Germinal center (tissue), 1 donor: ENCODE measurements around the gene FANCG.

Experiments used
- DNase-seq: peaks from one replicate; pipeline ENCODE4 v3.0.0; 2012; ENCODE audit warnings: mixed read lengths, low spot score

Gene FANCG

DNA sequence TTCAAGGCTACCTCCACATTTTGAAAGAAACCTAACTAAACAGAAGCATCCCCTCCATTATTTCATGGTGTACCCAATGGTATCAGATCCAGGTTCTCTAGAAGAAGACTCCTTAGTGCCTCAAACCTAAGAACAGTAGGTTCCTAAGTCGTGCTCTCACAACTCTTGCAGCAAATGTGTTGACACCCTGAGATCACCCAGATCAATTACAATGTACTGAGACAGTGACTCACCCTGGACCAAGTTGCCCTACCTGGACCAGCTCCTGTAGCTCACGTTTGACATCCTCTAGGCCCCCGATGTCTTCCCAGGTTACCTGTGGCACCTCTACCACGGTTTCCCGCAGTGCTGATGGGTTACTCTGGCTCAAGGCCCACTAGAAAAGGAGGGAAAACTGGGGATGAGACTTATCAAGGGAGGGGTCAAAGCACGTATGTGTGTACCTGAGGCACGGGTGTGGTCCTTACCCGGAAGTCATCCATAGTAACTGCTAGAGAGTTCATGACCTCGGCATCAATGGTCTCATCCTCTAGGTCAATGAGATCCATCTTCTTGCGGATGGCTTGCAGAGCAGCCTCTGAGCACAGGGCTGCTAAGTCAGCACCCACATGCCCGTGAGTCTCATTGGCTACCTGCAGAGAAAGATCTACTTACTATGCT, 19.1 kb downstream of the FANCG start:
- no peak for DNase-seq

DNA sequence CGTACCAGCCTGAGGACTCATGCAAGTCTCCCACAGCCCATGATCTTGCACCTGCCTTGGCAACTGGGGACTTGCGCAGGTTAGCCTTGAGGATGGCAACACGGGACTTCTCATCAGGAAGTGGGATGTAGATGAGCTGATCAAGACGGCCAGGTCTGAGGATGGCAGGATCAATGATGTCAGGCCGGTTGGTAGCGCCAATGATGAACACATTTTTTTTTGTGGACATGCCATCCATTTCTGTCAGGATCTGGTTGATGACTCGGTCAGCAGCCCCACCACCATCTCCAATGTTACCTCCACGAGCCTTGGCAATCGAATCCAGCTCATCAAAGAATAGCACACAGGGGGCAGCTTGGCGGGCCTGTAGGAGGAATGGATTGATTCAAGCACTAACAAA, 20.3 kb downstream of the FANCG start:
- DNase-seq, result no peak

DNA sequence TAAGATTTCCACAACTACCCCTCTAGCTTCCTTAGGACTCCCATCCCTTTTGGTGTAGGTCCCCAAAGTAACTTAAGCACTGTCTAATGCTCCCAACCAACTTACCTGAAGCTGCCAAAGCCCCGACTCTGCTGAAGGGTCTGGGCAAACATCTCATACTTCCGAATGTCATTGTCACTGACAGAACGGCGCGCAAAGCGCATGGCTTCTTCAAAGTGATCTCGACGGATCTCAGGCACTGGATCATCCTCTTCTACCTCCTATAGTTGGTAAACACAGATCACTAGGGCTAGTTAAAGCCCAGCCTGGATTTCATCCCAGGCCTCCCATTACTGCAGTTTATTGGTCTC, 22.5 kb downstream of the FANCG start:
- no peak for DNase-seq

DNA sequence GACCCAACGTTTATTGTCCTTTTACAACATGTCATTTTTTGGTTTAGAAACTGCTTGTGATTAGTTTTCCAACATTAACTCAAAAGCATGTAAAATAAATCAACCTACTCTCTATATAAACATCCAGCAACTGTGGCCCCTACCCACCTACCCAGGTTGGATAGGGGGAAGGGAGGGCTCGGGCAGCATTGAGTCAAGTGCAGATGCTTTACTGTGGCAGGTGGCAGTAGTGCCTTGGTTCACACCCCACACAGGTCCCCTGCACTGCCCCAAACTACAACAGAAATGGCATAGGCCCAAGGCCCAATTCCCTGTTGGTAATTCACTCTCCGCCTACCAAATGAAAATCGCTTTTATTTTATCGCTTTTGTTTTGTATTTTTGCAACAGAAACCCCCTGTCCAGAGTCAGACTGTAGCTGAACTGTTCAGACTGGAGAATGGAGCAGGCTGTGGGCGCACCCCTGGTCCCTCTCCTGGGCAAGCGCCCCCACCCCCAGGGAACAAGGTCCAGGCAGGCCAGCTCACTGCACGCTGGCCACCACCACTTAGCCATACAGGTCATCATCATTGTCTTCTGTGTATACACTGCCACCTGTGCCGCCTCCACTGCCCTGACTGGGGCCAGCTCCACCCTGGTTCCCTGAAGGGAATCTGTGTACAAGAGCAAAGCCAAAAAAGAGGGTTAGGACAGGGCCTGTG, 23.0 kb downstream of the FANCG start:
- DNase-seq, result no peak

DNA sequence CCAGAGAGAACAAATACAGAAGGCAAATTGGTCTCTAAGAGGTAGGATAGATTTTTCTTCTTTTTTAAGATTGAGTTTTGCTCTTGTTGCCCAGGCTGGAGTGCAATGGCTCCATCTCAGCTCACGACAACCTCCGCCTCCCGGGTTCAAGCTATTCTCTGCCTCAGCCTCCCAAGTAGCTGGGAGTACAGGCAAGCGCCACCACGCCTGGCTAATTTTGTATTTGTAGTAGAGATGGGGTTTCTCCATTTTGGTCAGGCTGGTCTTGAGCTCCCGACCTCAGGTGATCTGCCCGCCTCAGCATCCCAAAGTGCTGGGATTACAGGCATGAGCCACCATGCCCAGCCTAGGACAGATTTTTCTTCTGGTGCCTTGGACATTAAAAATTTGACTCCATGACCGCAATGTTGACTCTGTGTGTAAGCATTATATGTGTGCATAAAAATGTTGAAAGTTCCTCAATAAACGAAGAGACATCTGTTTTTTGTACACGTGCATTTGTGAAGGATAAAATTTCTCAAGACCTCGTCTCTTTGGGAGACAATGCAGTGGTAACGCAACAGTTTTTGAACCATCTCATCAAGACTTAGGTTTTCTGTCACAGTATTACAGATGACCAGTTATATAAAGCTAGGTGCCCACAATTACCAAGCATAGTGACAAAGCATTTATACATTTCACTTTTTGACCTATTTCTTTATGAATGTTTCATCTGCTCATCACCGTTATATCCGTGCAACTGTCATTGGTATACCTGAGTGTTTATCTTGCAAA, 24.7 kb downstream of the FANCG start:
- no peak for DNase-seq

DNA sequence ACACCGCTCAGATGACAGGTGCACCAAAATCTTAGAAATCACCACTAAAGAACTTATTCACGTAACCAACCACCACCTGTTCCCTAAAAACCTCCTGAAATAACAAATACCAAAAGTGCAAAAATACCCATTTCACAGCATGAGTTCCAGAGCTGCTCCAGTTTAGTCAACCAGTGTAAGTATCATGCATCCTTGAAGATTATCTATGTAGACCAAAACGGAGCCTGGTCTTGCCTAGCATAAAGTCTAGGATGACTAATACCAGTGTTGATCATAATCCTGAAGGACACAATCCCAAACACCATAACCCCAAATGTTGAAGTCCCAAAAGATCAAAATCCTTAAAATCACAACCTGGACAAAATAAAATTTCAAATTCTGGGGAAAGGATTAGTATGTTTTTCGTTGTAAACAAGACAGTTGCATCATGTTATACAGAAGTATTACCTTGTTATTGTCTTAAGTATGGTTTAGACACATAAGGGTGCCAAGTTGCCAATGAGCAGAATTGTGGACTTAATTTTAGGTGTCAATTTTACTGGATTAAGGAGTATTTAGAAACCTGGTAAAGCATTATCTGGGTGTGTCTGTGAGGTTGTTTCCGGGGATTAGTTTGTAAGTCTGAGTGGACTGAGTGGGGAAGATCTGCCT, 25.4 kb downstream of the FANCG start:
- DNase-seq, result no peak

DNA sequence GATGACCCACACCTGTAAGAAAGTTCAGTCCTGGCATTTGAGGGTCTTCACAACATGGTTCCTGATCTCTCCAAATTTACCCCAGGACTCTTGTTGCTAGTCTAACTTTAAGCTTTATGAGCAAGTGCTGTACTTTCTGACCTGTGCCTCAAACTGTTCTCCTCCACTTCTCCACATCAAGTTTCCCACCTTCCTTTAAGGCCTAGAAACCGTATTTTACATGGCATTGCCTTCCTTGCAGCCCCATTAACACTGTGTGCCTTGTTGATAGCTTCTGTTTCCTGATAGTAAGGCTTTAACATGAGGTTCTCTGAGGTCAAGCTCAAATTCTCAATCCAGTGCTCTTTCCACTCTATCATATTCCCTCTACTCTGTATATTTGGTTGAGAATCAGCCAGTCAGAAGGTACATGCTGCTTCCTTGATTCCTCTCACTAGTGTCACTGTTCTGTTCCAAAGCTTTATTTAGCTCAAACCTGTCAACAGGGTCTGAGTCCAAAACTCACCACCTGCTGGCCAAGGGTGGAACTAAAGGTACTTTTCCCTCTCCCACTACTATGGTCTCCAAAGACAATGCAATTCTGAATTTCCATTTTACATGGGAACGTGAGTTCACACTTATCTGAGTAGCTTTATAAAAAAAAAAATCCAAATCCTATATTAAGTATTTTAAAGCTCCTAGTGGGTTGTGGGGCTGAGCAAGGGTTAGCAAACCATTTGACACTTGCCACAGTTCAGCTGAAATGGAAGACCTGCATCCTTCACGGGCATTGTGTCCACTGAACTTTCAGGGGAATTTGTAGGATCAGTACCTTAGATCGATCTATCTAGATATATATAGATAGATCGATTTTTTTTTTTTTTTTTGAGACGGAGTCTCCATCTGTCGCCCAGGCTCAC, 28.4 kb downstream of the FANCG start:
- DNase-seq, result peak; percentile 61

DNA sequence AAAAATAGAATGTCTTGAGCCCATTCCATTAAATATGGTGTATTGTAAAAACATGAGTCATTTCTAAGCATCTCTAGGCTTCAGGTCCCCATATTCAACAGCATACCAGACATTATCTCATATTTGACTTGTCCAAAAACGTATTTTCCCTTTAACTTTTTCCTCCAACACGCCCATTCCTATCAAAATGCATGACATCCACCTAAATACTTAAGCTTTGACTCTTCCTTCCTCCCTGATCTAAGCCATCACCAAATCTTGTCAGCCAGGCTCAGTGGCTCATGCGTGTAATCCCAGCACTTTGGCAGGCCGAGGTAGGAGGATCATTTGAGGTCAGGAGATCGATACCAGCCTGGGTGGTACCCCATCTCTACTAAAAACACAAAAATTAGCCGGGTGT, 31.2 kb downstream of the FANCG start:
- no peak for DNase-seq

DNA sequence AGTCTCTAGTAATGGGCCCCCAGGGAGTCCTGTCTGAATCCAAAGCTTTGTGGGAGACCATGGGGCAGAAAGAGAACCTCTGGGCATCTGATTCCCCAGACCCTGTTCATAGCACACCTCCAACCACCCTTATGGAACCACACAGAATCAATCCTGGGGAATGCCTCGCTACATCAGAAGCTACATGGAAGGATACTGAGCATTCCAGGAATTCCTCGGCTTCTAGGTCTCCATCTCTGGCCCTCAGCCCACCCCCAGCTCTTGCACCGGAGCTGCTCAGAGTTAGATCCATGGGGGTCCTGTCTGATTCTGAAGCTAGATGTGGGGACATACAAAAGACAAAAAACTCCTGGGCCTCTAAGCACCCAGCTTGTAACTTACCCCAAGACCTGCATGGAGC, 35.7 kb downstream of the FANCG start:
- no peak for DNase-seq

DNA sequence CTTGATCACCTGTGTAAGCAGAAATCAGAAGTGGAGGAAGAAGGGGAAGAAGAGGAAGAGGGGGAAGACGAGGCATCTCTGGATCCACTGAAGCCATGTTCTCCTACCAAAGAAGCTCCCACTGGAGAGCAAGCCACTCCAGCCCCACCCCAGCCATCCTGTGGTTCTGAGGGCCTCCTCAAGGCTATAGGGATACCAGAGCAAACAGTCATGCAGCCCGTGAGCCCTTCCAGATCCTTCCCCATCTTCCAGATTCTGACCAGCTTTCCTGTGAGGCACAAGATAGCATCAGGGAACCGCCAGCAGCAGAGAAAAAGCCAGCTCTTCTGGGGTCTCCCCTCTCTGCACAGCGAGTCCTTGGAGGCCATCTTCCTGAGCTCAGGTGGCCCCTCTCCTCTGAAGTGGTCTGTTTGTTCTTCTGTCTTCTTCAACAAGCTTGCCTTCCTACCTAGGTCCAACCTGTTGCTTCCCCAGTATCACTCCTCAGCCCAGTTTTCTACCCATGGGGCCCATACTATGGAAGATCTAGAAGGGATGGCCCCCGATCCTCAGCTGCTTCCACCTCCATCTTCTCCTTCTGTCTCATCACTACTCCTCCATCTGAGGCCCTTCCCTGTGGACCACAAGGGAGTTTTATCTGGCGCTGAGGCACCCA, 36.7 kb downstream of the FANCG start:
- no peak for DNase-seq

DNA sequence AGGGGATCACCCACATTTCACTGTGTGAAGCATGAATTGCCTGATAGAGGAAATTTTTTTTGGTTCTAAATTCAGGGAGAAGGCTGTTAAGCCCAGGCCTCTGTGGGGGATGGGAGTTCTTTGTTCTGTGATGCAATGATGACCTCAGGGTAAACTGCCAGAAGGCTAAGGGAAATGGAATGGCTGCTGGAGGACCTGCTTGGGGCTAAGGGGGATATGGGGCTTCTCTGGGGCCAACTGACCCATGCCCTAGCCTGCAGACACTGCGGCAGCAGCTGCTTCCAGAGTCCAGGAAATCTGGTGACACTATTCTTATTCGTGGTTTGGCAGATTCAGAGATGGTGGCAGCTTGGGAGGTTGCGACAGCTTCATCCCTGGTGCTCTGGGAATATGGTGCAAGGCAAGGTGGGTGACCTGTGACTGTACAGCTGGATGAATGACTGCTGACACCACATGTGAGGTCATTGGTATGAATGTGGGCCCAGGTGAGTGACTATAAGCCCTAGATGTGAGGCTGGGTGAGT, 37.6 kb downstream of the FANCG start:
- DNase-seq, result no peak

DNA sequence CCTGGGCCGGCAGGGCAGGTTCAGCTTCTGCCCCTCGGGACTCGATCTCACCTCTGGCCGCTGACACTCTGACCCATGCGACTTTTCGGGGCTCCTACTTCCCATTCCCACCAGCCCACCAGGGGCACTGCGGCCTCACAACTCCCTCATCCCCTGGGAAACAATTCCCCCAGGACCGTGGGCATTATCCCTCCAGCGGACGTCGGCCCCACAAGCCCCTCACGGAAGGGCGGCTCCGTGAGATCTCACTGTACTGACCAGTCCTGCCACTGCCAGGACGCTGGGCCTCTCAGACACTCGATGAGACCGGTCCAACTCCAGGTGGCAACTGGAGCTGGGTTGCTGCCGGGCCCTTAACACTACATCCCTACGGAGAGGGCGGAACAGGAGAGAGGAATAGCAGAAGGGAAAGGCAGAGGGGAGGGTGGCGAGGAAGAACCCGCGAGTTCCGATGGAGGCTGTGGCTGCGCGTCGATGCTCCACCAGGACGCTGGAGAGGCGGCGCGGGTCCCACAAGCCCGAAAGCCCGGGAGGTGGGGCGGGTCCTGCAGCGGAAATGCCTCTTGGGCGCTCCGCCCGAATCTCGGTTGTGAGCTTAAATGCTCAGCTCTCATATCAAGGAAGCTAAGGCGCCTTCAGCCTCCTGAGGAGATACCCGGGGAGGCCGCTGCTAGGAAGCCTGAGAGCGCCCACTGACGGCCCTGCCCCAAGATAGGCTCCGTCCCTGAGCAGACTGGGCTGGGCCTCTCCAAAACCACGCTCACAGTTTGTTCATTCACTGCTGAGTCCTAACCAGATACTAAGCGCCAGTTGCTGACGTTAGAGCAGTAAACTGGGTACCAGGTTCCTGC, 43.7 kb downstream of the FANCG start:
- peak; percentile 46 for DNase-seq

DNA sequence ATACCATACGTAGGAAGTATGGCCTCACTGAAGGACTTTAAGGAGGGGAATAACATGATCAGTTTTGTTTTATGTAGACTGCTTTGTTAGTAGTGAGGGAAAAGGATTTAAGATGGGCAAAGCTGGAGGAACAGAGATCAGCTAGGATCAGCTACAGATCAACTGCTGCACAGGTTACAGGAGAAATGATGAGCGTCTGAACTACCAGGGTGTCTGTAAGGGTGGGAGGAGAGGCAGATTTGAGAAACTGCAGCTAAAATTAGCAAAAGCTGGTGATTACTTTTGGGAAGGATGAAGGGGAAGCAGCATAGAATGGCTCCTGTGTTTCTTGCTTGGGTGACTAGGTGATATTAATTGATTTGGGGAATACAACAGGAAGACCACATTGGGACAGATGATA, 46.6 kb downstream of the FANCG start:
- no peak for DNase-seq

DNA sequence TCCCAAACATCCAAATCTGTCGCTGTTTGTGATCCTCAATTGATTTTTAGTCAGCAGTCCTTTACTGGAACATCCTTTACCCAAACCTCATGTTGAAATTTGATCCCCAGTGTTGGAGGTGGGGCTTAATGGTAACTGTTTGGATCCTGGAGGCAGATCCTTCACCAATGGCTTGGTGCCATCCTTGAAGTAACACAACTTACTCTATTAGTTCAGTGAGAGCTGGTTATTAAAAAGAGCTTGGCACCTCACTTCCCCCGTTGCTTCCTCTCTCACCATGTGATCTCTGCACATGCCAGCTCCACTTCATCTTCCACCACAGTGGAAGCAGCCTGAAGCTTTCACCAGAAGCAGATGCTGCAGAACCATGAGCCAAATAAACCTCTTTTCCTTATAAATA, 49.9 kb downstream of the FANCG start:
- DNase-seq, result no peak

DNA sequence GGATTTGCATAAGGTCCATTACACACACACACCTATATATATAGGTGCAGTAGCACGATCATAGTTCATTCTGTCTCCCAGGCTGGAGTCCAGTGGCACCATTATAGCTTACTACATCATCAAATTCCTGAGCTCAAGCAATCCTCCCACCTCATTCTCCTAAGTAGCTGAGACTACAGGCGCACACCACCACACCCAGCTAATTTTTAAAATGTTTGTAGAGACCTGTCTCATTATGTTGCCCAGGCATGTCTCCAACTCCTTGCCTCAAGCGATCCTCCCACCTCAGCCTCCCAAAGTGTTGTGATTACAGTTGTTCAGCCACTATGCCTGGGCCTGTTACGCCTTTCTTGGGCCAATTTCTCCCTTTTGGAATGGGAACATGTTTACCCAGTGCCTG, 50.5 kb downstream of the FANCG start:
- DNase-seq, result no peak

DNA sequence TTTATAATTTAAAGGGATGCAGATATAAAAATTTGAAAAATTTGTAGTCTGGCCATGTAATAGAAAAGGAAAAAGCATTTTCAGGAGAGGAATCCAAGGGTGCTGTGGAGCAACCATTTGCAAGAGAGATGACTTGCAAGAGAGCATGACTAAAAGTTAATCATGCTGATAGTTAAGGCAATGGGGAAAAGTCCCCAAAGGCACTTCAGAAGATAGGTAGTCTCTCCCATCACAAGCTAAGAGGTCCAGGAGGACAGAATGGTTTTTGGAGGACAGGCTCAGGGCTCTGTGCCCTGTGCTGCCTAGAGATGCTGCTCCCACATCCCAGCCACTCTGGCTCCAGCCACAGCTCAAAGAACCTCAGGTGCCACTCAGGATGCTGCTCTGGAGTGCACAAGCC, 51.4 kb downstream of the FANCG start:
- DNase-seq, result no peak

DNA sequence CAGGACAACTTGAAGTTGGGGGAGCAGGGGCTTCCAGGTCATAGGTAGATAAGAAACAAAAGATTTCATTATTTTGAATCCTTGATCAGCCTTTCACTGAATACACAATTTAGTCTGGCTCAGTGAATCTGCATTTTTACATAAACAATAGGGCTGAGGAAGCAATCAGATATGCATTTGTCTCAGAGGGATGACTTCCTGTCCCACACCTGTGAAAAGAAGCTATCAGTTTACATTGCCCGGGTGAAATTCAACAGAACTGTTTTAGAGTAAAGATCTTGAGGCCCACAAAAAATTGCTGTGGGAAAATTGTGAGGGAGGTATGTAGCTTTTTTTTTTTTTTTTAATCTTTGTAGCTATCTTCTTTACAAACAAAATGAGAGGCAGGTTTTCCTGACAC, 51.9 kb downstream of the FANCG start:
- no peak for DNase-seq

DNA sequence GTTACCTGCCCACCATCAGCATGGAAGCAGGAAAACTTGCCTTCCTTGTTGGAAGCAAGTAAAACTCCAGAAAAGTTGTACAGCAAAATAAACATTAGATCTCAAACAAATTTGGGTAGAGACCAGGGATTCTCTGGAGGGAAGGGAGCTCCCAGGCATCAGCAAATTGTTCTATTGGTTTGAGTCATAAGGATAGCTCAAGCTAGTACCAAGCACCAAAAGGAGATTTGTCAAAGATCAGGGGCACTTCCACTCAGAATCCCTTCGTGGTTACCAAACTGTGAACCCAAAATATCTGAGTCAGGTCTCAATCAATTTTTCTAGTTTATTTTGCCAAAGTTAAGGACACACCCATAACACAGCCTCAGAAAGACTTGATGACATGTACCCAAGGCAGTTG, 52.4 kb downstream of the FANCG start:
- no peak for DNase-seq

DNA sequence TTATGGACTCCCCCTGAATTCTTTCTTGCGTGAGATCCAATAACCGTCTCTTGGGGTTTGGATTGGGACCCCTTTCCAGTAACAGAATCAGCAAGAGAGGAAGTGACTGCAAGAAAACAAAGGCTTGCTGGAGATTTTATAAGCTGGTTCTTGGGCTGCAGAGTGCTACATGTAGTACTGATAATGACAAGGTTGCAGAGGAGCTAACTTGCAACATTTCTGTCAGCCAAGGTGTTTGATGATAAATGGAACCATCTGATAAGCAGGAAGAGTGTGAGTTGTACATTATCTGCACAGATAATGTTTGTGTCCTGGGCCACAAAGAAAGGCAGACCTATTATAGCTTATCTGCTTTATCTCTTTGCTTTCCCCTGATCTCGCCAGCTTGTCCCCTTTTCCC, 53.1 kb downstream of the FANCG start:
- no peak for DNase-seq
